Measurements from ENCODE around the gene POMGNT2.

The POMGNT2 gene

GRCh38 chr3:43123895-43124294, 18.0 kb upstream of the POMGNT2 start:
- no peak for TF ChIP-seq CTCF (IDR thresholded peaks at IDR 0.05; ENCODE audit: extremely low read depth, missing control alignments)
- DNase-seq (ENCODE audit: low spot score): no peak

DNA sequence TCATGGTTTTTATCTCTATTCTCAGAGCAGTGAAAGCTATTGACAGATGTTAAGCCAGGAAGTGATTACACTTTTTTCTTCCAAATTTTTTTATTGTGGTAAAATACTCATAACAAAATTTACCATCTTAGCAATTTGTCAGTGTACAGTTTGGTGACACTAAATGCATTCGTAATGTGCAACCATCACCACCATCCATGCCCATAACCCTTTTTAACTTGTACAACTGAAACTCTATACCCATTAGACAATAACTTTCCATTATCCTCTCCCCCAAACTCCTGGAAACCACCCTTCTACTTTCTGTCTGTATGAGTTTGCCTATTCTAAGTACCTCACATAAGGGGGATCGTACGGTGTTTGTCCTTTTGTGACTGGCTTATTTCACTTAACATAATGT, 15.1 kb upstream of the POMGNT2 start:
- DNase-seq (ENCODE audit: low spot score): no peak
- TF ChIP-seq CTCF (IDR thresholded peaks at IDR 0.05; ENCODE audit: extremely low read depth, missing control alignments): no peak

- no peak for TF ChIP-seq CTCF (IDR thresholded peaks at IDR 0.05; ENCODE audit: extremely low read depth, missing control alignments)
- DNase-seq (ENCODE audit: low spot score): no peak
Observed at GRCh38 chr3:43117257-43117656, 11.4 kb upstream of the POMGNT2 start.

DNA sequence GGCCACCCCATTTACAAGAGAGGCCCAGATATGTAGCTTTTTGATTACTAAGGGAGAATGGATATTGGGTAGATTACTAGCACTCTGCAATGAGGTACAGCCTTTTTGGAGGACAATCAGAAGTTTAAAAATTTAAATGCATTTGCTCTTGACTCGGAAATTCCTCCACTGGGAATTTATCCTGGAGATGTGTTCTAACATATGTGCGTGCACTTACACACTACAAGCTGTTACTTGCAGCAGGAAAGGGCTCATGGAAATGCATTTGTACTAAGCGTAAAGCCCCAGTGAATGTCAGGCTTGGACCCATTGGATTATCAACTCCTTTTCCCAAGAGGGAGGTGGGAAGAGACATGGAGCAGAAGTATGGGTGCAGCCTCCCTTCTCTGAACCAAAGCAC, 7.8 kb upstream of the POMGNT2 start:
- TF ChIP-seq CTCF (IDR thresholded peaks at IDR 0.05; ENCODE audit: extremely low read depth, missing control alignments): no peak
- DNase-seq (ENCODE audit: low spot score): no peak

GRCh38 chr3:43106293-43106628, 382 bp upstream of the POMGNT2 start:
- no peak for DNase-seq (ENCODE audit: low spot score)
- no peak for TF ChIP-seq CTCF (IDR thresholded peaks at IDR 0.05; ENCODE audit: extremely low read depth, missing control alignments)

DNA sequence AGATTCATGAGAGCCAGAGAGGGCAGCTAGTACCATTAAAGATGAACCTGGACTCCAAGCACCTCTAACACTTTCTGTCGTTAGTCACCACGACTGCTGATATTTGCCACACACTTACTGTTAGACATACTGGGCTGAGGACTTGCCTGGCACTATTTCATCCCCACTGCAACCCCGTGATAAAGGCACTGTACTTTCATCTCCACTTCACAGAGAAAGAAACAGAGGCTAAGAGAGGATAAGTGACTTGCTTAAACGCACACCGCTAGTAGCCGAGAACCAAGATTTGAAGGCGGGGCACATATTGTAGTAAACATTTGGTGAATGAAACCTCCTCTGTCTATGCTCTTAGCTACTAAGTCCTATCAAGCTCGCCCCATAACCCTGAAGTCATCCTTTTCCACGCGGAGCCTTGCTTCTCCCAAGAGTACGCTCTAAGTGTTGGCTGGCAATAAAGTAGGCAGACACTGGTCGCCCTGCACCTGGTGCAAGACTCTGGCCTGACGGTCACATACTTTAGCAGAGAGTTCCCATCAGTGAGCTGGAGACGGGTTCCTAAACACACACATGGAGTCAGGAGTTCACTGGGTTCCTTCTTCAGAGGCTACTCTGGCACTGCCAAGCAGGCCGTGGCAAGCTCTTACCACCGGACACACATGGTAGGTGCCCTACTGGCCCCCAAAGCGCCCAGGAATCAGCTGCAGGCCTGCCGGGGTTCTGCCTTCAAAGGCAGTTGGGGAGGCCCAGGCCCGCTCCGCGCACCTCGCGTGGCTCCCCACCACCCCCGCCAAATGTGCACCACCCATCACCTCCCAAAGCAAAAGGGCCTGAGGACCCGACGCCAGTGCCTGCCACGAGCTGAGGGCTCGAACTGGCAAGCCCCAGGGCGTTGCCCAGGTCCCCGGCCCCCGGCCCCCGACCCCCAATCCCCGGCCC, 951 bp downstream of the POMGNT2 start:
- no peak for TF ChIP-seq CTCF (IDR thresholded peaks at IDR 0.05; ENCODE audit: extremely low read depth, missing control alignments)
- no peak for DNase-seq (ENCODE audit: low spot score)

GRCh38 chr3:43104039-43104438, 1.8 kb downstream of the POMGNT2 start:
- no peak for TF ChIP-seq CTCF (IDR thresholded peaks at IDR 0.05; ENCODE audit: extremely low read depth, missing control alignments)

More at GRCh38 chr3:43104039-43104438, 1.8 kb downstream of the POMGNT2 start:
- DNase-seq (ENCODE audit: low spot score): no peak
